MCF 10A (cell line): ENCODE measurements around the gene TMEM26. TPM values are rescaled to one million over a fixed set of nuclear protein-coding genes. Genes with fewer than 3 reads are reported as not detected.
A peak's percentile ranks its signal among the peaks of the same experiment; 100 is the strongest.
"Not testable (repeated sequence)": the region's sequence is repeated elsewhere in the genome, so short reads cannot be mapped to it uniquely, and the experiment has no call there.

Source experiments
- BruUV-seq: library from RNA; stranded (reverse); fragments of 400-500 nt; replicated peaks from 2 replicates; lab custom pipeline; 2021; lab: Mats Ljungman, UMichigan
- CTCF ChIA-PET: fragments of 300-600 bp; sonication (Branson Sonifier 250); formaldehyde crosslinking; extraction: SDS; loops from one replicate; lab custom pipeline; 2021; ENCODE audit warnings: antibody characterized with exemption, inconsistent platforms; lab: Yijun Ruan, JAX
- POLR2A ChIA-PET: fragments of 300-600, 350-650 bp; sonication (Branson Sonifier 250); formaldehyde crosslinking; extraction: SDS; loops from one replicate; lab custom pipeline; 2020; ENCODE audit warnings: antibody characterized with exemption, inconsistent platforms; lab: Yijun Ruan, JAX
- DNase-seq: peaks from one replicate; pipeline ENCODE4 v3.0.0-alpha.2; 2018; ENCODE audit not compliant: unreplicated experiment
- H3K27ac Mint-ChIP-seq: one replicate; pipeline ENCODE4 v1.8.0; 2022; ENCODE audit warnings: mild to moderate bottlenecking, low read depth, mixed read lengths; ENCODE audit not compliant: unreplicated experiment
- H3K27me3 Mint-ChIP-seq: one replicate; pipeline ENCODE4 v1.8.0; 2022; ENCODE audit warnings: mixed read lengths; ENCODE audit not compliant: insufficient read depth, unreplicated experiment
- H3K36me3 Mint-ChIP-seq: one replicate; pipeline ENCODE4 v1.8.0; 2022; ENCODE audit warnings: mild to moderate bottlenecking, moderate library complexity, mixed read lengths; ENCODE audit not compliant: insufficient read depth, unreplicated experiment
- H3K4me1 Mint-ChIP-seq: one replicate; pipeline ENCODE4 v1.8.0; 2022; ENCODE audit warnings: mixed read lengths; ENCODE audit not compliant: insufficient read depth, unreplicated experiment
- H3K4me3 Mint-ChIP-seq: one replicate; pipeline ENCODE4 v1.8.0; 2022; ENCODE audit warnings: mild to moderate bottlenecking, moderate library complexity, mixed read lengths; ENCODE audit not compliant: unreplicated experiment
- H3K9me3 Mint-ChIP-seq: one replicate; pipeline ENCODE4 v1.8.0; 2022; ENCODE audit warnings: mixed read lengths; ENCODE audit not compliant: unreplicated experiment
- CTCF ChIP-seq: fragments of 200-600 bp; IDR thresholded peaks from one replicate; pipeline ENCODE4 v1.8.0; 2022; ENCODE audit warnings: antibody characterized with exemption, mild to moderate bottlenecking; ENCODE audit not compliant: unreplicated experiment
- intact Hi-C: fragments of 100-400 bp; cut with micrococcal nuclease; formaldehyde crosslinking; loops from 2 replicates; pipeline ENCODE4 v1.14.1; 2022
- total RNA-seq: library from RNA; stranded (reverse); gene quantifications from 2 replicates; pipeline ENCODE4 v1.2.3, GENCODE V29; 2022

Gene TMEM26
- total RNA-seq, 1 experiment from 2014 or later: not detected

DNA sequence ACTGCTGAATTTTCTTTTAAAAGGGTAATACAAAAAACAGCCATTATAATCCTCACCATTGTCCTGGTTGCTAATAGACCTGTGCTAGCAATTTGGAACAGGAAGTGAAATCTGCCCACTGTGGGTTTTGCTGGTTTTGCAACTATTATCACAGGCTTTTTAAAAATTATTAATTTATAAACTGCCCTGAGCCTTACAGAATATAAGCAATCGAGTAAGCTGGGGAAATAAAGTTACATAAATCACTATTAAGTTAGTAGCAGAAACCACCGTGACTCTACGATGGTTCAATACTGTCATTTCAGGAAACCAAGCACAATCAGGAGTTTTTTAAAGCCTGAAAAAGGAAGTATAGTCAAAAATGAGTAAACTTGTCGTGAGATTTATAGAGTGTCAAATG lies 62.3 kb downstream of the TMEM26 start:
- intact Hi-C loops: no loop called here
- no peak for TF ChIP-seq CTCF
- POLR2A ChIA-PET: interaction anchor here (0.6 kb wide), 1 partner anchor 8 kb away, joined by 4 read pairs; no protein-coding TSS in a partner anchor
- H3K4me3 Mint-ChIP-seq: no peak overlapping the region
- H3K9me3 Mint-ChIP-seq: peaks cover 8% of the 10 kb centered on the region
- no TSS peak for BruUV-seq
- no peak for DNase-seq
- H3K27me3 Mint-ChIP-seq: no peaks in the 10 kb centered on the region
- no peaks in the 10 kb centered on the region for H3K36me3 Mint-ChIP-seq
- H3K4me1 Mint-ChIP-seq: no peaks in the 10 kb centered on the region
- CTCF ChIA-PET: interaction anchor here (0.7 kb wide), 2 partner anchors 29 to 90 kb away, joined by 3 read pairs; no protein-coding TSS in a partner anchor
- no peak overlapping the region for H3K27ac Mint-ChIP-seq

- ChIA-PET CTCF (interaction anchor here (0.6 to 0.7 kb wide), 3 partner anchors 14 to 91 kb away, joined by 3 to 8 read pairs (median 3); no protein-coding TSS in a partner anchor), POLR2A (interaction anchor here (0.6 kb wide), 2 partner anchors 8 to 744 kb away, joined by 3 read pairs; no protein-coding TSS in a partner anchor)
Observed at GRCh38 chr10:61389887-61390286, 63.3 kb downstream of the TMEM26 start.

GRCh38 chr10:61388986-61389385 lies 64.2 kb downstream of the TMEM26 start:
- BruUV-seq, intact Hi-C loops, DNase-seq, H3K27me3 Mint-ChIP-seq, H3K27ac Mint-ChIP-seq, H3K36me3 Mint-ChIP-seq, H3K9me3 Mint-ChIP-seq, H3K4me3 Mint-ChIP-seq, H3K4me1 Mint-ChIP-seq: not testable (repeated sequence)
- POLR2A ChIA-PET: interaction anchor here (0.5 kb wide), 1 partner anchor 17 kb away, joined by 3 read pairs; no protein-coding TSS in a partner anchor
- CTCF ChIA-PET: interaction anchor here (0.7 to 1.1 kb wide), 4 partner anchors 349 to 649 kb away, joined by 3 to 5 read pairs (median 4); no protein-coding TSS in a partner anchor

More at GRCh38 chr10:61389887-61390286, 63.3 kb downstream of the TMEM26 start:
- DNase-seq: peak; percentile 13
- TF ChIP-seq CTCF: no peak
- no peaks in the 10 kb centered on the region for H3K4me1 Mint-ChIP-seq
- no peaks in the 10 kb centered on the region for H3K27me3 Mint-ChIP-seq
- BruUV-seq: no TSS peak
- H3K9me3 Mint-ChIP-seq: peaks cover 8% of the 10 kb centered on the region
- intact Hi-C loops: no loop called here
- H3K27ac Mint-ChIP-seq: no peak overlapping the region
- H3K36me3 Mint-ChIP-seq: no peaks in the 10 kb centered on the region
- no peak overlapping the region for H3K4me3 Mint-ChIP-seq

DNA sequence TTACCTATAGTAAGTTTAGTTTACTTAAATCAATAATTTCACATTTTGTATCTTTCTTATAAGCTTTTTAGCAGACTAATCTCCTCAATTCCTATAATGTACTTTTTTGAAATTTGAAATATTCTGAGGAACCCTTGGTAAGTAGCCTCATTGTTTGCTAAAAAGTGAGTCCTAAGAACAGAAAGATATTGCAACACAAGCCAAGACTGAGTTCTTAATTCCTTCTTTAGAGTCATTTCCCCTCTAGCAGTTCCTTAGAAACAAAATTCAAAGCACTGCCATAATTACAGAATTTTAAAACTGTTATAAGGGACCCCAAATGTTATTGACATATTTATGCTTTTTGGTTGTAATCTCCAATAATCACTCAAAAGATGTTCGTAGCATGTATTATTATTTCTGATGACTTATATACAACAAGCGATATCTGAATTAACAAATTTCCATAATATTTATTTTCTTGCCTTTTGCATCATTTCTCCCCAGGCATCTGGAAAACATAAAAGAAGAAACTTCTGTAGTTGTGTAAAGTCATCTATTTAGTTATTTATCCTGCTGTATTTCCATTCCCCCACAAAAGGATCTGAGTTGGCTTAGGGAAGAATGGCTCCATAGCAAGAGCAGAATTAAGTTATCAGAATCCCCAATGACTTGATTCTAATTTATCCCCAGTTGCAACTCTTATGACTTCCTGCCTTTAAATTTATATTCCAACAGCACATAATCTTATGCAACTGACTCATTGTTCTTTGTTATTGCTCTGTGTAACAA lies 67.8 kb downstream of the TMEM26 start:
- POLR2A ChIA-PET: no interaction called here
- H3K4me1 Mint-ChIP-seq: no peaks in the 10 kb centered on the region
- no peak overlapping the region for H3K4me3 Mint-ChIP-seq
- no peak for DNase-seq
- H3K36me3 Mint-ChIP-seq: peaks cover 6% of the 10 kb centered on the region
- no peak for TF ChIP-seq CTCF
- no peaks in the 10 kb centered on the region for H3K27me3 Mint-ChIP-seq
- intact Hi-C loops: no loop called here
- H3K27ac Mint-ChIP-seq: no peak overlapping the region
- BruUV-seq: no TSS peak
- peaks cover 8% of the 10 kb centered on the region for H3K9me3 Mint-ChIP-seq
- CTCF ChIA-PET: no interaction called here

DNA sequence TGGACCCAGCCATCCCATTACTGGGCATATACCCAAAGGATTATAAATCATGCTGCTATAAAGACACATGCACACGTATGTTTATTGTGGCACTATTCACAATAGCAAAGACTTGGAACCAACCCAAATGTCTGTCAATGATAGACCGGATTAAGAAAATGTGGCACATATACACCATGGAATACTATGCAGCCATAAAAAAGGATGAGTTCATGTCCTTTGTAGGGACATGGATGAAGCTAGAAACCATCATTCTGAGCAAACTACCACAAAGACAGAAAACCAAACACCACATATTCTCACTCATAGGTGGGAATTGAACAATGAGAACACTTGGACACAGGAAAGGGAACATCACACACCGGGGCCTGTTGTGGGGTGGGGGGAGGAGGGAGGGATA lies 72.0 kb downstream of the TMEM26 start:
- intact Hi-C loops, DNase-seq, CTCF ChIA-PET, H3K27ac Mint-ChIP-seq, BruUV-seq, H3K4me1 Mint-ChIP-seq, H3K27me3 Mint-ChIP-seq, H3K4me3 Mint-ChIP-seq, H3K9me3 Mint-ChIP-seq, POLR2A ChIA-PET, H3K36me3 Mint-ChIP-seq: not testable (repeated sequence)
